Measurements from ENCODE around the gene BCAP31.

Gene BCAP31

DNA sequence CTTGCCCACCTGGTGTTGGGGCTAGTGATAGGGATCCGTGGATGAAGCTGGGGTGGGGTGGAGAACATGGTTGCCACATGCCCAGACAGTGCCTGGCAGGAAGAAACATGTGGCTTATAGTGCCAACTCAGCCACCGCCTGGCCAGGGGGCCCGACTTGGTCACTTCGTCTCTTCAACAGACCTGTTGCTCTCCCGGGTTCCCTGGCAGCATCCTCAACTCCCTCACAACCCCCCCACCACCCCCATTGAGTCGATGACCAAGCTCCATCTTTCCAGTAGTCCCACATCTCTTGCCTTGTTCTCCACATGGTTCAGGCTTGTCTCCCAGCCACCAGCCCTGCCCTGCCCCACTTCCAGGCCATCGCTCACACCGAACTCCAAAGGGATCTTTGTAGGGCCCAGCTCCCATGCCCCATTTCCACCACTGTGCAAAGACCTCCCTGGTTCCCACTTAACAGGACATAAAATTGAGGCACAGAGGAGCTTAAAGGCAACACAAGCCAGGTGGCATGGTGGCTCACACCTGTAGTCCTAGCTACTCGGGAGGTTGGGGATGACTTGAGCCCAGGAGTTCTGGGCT lies 58.4 kb downstream of the BCAP31 start (continued):
- no peak for TF ChIP-seq ARNTL (CRISPR knock-in tag; IDR thresholded peaks at IDR 0.05; ENCODE audit: borderline replicate concordance, low read depth)

- no peak for ATAC-seq
- no peak for TF ChIP-seq ZNF565 (CRISPR knock-in tag; conservative IDR thresholded peaks at IDR 0.05; ENCODE audit: low read depth)
- TF ChIP-seq ZNF8 (CRISPR knock-in tag; IDR thresholded peaks at IDR 0.05), result no peak
- no peak for TF ChIP-seq ZNF70 (CRISPR knock-in tag; IDR thresholded peaks at IDR 0.05)
- no peak for TF ChIP-seq GLIS3 (CRISPR knock-in tag; IDR thresholded peaks at IDR 0.05)
- TF ChIP-seq OSR1 (CRISPR knock-in tag; IDR thresholded peaks at IDR 0.05), result no peak
- no peak for TF ChIP-seq ISL1 (CRISPR knock-in tag; IDR thresholded peaks at IDR 0.05)
- TF ChIP-seq, protein P1, sequence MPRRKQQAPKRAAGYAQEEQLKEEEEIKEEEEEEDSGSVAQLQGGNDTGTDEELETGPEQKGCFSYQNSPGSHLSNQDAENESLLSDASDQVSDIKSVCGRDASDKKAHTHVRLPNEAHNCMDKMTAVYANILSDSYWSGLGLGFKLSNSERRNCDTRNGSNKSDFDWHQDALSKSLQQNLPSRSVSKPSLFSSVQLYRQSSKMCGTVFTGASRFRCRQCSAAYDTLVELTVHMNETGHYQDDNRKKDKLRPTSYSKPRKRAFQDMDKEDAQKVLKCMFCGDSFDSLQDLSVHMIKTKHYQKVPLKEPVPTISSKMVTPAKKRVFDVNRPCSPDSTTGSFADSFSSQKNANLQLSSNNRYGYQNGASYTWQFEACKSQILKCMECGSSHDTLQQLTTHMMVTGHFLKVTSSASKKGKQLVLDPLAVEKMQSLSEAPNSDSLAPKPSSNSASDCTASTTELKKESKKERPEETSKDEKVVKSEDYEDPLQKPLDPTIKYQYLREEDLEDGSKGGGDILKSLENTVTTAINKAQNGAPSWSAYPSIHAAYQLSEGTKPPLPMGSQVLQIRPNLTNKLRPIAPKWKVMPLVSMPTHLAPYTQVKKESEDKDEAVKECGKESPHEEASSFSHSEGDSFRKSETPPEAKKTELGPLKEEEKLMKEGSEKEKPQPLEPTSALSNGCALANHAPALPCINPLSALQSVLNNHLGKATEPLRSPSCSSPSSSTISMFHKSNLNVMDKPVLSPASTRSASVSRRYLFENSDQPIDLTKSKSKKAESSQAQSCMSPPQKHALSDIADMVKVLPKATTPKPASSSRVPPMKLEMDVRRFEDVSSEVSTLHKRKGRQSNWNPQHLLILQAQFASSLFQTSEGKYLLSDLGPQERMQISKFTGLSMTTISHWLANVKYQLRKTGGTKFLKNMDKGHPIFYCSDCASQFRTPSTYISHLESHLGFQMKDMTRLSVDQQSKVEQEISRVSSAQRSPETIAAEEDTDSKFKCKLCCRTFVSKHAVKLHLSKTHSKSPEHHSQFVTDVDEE (CRISPR knock-in tag; IDR thresholded peaks at IDR 0.05), result no peak
- TF ChIP-seq TCF4 (CRISPR knock-in tag; IDR thresholded peaks at IDR 0.05; ENCODE audit: borderline replicate concordance), result no peak
- TF ChIP-seq ZFP30 (CRISPR knock-in tag; IDR thresholded peaks at IDR 0.05), result no peak
- no peak for TF ChIP-seq ZC3H10 (CRISPR knock-in tag; IDR thresholded peaks at IDR 0.05)
- TF ChIP-seq CSDC2 (CRISPR knock-in tag; IDR thresholded peaks at IDR 0.05), result no peak
- no peak for TF ChIP-seq SNAI2 (CRISPR knock-in tag; IDR thresholded peaks at IDR 0.05)
- TF ChIP-seq RARB (CRISPR knock-in tag; IDR thresholded peaks at IDR 0.05), result no peak
- TF ChIP-seq ESRRG (CRISPR knock-in tag; IDR thresholded peaks at IDR 0.05), result no peak
- TF ChIP-seq, protein P2, sequence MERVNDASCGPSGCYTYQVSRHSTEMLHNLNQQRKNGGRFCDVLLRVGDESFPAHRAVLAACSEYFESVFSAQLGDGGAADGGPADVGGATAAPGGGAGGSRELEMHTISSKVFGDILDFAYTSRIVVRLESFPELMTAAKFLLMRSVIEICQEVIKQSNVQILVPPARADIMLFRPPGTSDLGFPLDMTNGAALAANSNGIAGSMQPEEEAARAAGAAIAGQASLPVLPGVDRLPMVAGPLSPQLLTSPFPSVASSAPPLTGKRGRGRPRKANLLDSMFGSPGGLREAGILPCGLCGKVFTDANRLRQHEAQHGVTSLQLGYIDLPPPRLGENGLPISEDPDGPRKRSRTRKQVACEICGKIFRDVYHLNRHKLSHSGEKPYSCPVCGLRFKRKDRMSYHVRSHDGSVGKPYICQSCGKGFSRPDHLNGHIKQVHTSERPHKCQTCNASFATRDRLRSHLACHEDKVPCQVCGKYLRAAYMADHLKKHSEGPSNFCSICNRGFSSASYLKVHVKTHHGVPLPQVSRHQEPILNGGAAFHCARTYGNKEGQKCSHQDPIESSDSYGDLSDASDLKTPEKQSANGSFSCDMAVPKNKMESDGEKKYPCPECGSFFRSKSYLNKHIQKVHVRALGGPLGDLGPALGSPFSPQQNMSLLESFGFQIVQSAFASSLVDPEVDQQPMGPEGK (CRISPR knock-in tag; IDR thresholded peaks at IDR 0.05; ENCODE audit: borderline replicate concordance), result no peak
- TF ChIP-seq CREB5 (CRISPR knock-in tag; IDR thresholded peaks at IDR 0.05; ENCODE audit: low read depth), result no peak
- no peak for TF ChIP-seq BACH2 (CRISPR knock-in tag; IDR thresholded peaks at IDR 0.05; ENCODE audit: borderline replicate concordance)
Observed at GRCh38 chrX:153662266-153662665, 61.9 kb downstream of the BCAP31 start.

DNA sequence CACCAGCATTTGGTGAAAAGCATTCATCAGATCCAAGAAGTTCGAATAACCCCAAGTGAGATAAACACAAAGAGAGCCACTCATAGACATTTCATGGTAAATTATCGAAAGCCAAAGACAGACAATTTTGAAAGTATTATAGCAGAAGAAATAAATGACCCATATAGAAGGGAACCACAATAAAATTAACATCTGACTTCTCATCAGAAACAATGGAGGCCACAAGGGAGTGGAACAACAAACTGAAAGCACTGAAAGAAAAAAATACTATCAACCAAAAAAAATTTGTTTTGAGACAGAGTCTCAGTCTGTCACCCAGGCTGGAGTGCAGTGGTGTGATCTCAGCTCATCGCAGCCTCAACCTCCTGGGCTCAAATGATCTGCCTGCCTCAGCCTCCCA lies 64.9 kb downstream of the BCAP31 start:
- ATAC-seq, result no peak
- no peak for TF ChIP-seq OSR1 (CRISPR knock-in tag; IDR thresholded peaks at IDR 0.05)
- no peak for TF ChIP-seq POU6F1 (CRISPR knock-in tag; IDR thresholded peaks at IDR 0.05; ENCODE audit: borderline replicate concordance, low read depth)
- no peak for TF ChIP-seq ESRRG (CRISPR knock-in tag; IDR thresholded peaks at IDR 0.05)
- no peak for TF ChIP-seq TOX (CRISPR knock-in tag; IDR thresholded peaks at IDR 0.05; ENCODE audit: borderline replicate concordance)
- TF ChIP-seq TCF4 (CRISPR knock-in tag; IDR thresholded peaks at IDR 0.05; ENCODE audit: borderline replicate concordance), result no peak
- TF ChIP-seq ZNF565 (CRISPR knock-in tag; conservative IDR thresholded peaks at IDR 0.05; ENCODE audit: low read depth), result no peak
- no peak for TF ChIP-seq ISL1 (CRISPR knock-in tag; IDR thresholded peaks at IDR 0.05)
- no peak for TF ChIP-seq ARNTL (CRISPR knock-in tag; IDR thresholded peaks at IDR 0.05; ENCODE audit: borderline replicate concordance, low read depth)
- TF ChIP-seq ZFP3 (CRISPR knock-in tag; IDR thresholded peaks at IDR 0.05), result no peak
- no peak for TF ChIP-seq CREB5 (CRISPR knock-in tag; IDR thresholded peaks at IDR 0.05; ENCODE audit: low read depth)
- TF ChIP-seq, protein P3, sequence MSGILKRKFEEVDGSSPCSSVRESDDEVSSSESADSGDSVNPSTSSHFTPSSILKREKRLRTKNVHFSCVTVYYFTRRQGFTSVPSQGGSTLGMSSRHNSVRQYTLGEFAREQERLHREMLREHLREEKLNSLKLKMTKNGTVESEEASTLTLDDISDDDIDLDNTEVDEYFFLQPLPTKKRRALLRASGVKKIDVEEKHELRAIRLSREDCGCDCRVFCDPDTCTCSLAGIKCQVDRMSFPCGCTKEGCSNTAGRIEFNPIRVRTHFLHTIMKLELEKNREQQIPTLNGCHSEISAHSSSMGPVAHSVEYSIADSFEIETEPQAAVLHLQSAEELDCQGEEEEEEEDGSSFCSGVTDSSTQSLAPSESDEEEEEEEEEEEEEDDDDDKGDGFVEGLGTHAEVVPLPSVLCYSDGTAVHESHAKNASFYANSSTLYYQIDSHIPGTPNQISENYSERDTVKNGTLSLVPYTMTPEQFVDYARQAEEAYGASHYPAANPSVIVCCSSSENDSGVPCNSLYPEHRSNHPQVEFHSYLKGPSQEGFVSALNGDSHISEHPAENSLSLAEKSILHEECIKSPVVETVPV (CRISPR knock-in tag; IDR thresholded peaks at IDR 0.05), result no peak
- no peak for TF ChIP-seq BACH2 (CRISPR knock-in tag; IDR thresholded peaks at IDR 0.05; ENCODE audit: borderline replicate concordance)
- TF ChIP-seq, protein P2 (CRISPR knock-in tag; IDR thresholded peaks at IDR 0.05; ENCODE audit: borderline replicate concordance), result no peak
- no peak for TF ChIP-seq ZC3H10 (CRISPR knock-in tag; IDR thresholded peaks at IDR 0.05)
- no peak for TF ChIP-seq ZNF8 (CRISPR knock-in tag; IDR thresholded peaks at IDR 0.05)
